Measurements from ENCODE around the gene MYO9A.
A peak's percentile ranks its signal among the peaks of the same experiment; 100 is the strongest.
"Not testable (repeated sequence)": the region's sequence is repeated elsewhere in the genome, so short reads cannot be mapped to it uniquely, and the experiment has no call there.

MYO9A gene

GRCh38 chr15:72136170-72137051 lies 18.5 kb upstream of the MYO9A start:
- no peak for DNase-seq

GRCh38 chr15:72135719-72136118 lies 17.8 kb upstream of the MYO9A start:
- no peak for DNase-seq

- DNase-seq = no peak
These were observed 15.3 kb upstream of the MYO9A start for GRCh38 chr15:72133211-72133610.

GRCh38 chr15:72131922-72132321 lies 14.0 kb upstream of the MYO9A start:
- no peak for DNase-seq

GRCh38 chr15:72130272-72130671 lies 12.3 kb upstream of the MYO9A start:
- DNase-seq = no peak

- no peak for DNase-seq
These were observed 10.4 kb upstream of the MYO9A start for GRCh38 chr15:72128359-72128758.

GRCh38 chr15:72127724-72128322 lies 9.9 kb upstream of the MYO9A start:
- DNase-seq = no peak

- DNase-seq = no peak
These were observed 6.3 kb upstream of the MYO9A start for GRCh38 chr15:72124218-72124617.

- peak in 23 of 51 donors; percentile 7 to 91 (median 62) for DNase-seq
These were observed 399 bp downstream of the MYO9A start for GRCh38 chr15:72117486-72118016.

- DNase-seq = peak in 24 of 51 donors; percentile 3 to 76 (median 30)
These were observed 1.0 kb downstream of the MYO9A start for GRCh38 chr15:72116731-72117485.

GRCh38 chr15:72113347-72114031 lies 4.5 kb downstream of the MYO9A start:
- DNase-seq = no peak

GRCh38 chr15:72112805-72113204 lies 5.1 kb downstream of the MYO9A start:
- no peak for DNase-seq

- DNase-seq = no peak
These were observed 5.8 kb downstream of the MYO9A start for GRCh38 chr15:72112116-72112515.

GRCh38 chr15:72110355-72110754 lies 7.6 kb downstream of the MYO9A start:
- no peak for DNase-seq

- DNase-seq = no peak
These were observed 11.9 kb downstream of the MYO9A start for GRCh38 chr15:72106068-72106467.

- no peak for DNase-seq
These were observed 12.8 kb downstream of the MYO9A start for GRCh38 chr15:72105111-72105510.

GRCh38 chr15:72100551-72100950 lies 17.4 kb downstream of the MYO9A start:
- DNase-seq = not testable (repeated sequence)

GRCh38 chr15:72099155-72099554 lies 18.8 kb downstream of the MYO9A start:
- DNase-seq = no peak

GRCh38 chr15:72098040-72098439 lies 19.9 kb downstream of the MYO9A start:
- no peak for DNase-seq

GRCh38 chr15:72096796-72097195 lies 21.2 kb downstream of the MYO9A start:
- no peak for DNase-seq

GRCh38 chr15:72092691-72093090 lies 25.3 kb downstream of the MYO9A start:
- DNase-seq = no peak

Data from hypothalamus (tissue), 51 donors.